ENCODE measurements around the gene NTHL1.

DNA sequence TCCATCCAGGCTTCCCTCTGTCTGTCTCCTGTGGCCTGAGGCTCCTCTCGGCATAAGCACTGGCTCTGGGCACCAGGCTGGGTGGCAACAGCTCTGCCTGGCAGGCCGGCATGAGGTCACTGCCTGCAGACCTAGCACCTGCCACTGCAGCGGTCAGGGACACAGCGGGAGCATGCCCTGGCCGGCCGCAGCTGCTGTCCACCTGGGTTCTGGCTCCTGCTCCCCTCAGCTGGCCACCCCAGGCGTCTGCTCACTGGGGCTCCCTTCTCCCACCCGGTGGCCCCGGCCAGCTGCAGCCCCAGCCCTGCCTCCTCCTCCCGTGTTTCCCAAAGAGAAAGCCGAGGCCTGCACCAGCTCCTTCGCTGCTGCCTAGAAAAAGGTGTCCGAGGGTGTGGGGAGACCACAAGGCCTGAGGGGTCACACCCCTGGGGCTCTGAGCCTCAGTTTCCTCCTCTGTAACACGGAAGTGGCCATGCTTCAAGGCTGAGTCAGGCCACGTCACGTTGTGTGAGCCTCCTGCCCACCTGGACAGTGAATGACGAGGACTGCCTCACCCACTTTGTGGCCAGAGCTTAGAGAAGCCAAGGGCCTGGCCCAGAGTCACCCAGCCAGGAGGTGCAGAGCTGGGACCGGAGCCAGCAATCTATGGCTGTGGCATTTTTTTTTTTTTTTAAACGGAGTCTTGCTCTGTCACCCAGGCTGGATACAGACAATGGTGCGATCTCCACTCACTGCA is 6.7 kb downstream of the NTHL1 start:
- TF ChIP-seq, protein P1, sequence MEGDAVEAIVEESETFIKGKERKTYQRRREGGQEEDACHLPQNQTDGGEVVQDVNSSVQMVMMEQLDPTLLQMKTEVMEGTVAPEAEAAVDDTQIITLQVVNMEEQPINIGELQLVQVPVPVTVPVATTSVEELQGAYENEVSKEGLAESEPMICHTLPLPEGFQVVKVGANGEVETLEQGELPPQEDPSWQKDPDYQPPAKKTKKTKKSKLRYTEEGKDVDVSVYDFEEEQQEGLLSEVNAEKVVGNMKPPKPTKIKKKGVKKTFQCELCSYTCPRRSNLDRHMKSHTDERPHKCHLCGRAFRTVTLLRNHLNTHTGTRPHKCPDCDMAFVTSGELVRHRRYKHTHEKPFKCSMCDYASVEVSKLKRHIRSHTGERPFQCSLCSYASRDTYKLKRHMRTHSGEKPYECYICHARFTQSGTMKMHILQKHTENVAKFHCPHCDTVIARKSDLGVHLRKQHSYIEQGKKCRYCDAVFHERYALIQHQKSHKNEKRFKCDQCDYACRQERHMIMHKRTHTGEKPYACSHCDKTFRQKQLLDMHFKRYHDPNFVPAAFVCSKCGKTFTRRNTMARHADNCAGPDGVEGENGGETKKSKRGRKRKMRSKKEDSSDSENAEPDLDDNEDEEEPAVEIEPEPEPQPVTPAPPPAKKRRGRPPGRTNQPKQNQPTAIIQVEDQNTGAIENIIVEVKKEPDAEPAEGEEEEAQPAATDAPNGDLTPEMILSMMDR (IDR thresholded peaks at IDR 0.05), result no peak
- TF ChIP-seq ZFX (IDR thresholded peaks at IDR 0.05; ENCODE audit: borderline replicate concordance), result no peak
